Fibroblast of lung (primary cell): ENCODE measurements around the gene ZCCHC12. TPM values are rescaled to one million over a fixed set of nuclear protein-coding genes. Genes with fewer than 3 reads are reported as not detected.
A peak's percentile ranks its signal among the peaks of the same experiment; 100 is the strongest.

ENCODE experiments used
- DNase-seq, 2 donors: peaks; one replicate each; pipeline versions ENCODE4 v3.0.0 to v3.0.0-alpha.2; 2010; ENCODE audit warnings: low read depth in 2 of 2
- H2AFZ ChIP-seq: 2 replicates; pipeline ENCODE4 v1.5.1; 2012; ENCODE audit warnings: low read length, control low read depth, inconsistent platforms
- H3K27ac ChIP-seq: 2 replicates; pipeline ENCODE4 v1.5.1; 2011; ENCODE audit warnings: low read length, control low read depth; ENCODE audit not compliant: insufficient read depth
- H3K27me3 ChIP-seq: 2 replicates; pipeline ENCODE4 v1.5.1; 2011; ENCODE audit warnings: mild to moderate bottlenecking, low read length; ENCODE audit not compliant: control insufficient read depth, insufficient read depth
- H3K36me3 ChIP-seq: 2 replicates; pipeline ENCODE4 v1.5.1; 2011; ENCODE audit warnings: low read length; ENCODE audit not compliant: control insufficient read depth, insufficient read depth
- H3K4me1 ChIP-seq: 2 replicates; pipeline ENCODE4 v1.5.1; 2011; ENCODE audit warnings: low read length; ENCODE audit not compliant: control insufficient read depth, insufficient read depth; ENCODE audit errors: extremely low read depth
- H3K4me2 ChIP-seq: 2 replicates; pipeline ENCODE4 v1.5.1; 2011; ENCODE audit warnings: low read length, control low read depth; ENCODE audit not compliant: insufficient read depth; ENCODE audit errors: extremely low read depth
- H3K4me3 ChIP-seq, 4 experiments: fragments of 200-600 bp in 1 of 4; sonication (generic) in 1 of 4; replicated peaks in 1 of 4; 2 replicates each; pipeline ENCODE4 v1.5.1; 2011 to 2016; ENCODE audit warnings: low read length in 4 of 4, low read depth in 3 of 4, mild to moderate bottlenecking in 3 of 4, control low read depth in 2 of 4, inconsistent platforms in 1 of 4, mixed read lengths in 1 of 4; ENCODE audit not compliant: insufficient read depth in 1 of 4; ENCODE audit errors: control extremely low read depth in 1 of 4
- H3K79me2 ChIP-seq: 2 replicates; pipeline ENCODE4 v1.5.1; 2012; ENCODE audit warnings: mild to moderate bottlenecking, low read length, inconsistent platforms; ENCODE audit not compliant: control insufficient read depth, insufficient read depth
- H3K9ac ChIP-seq: 2 replicates; pipeline ENCODE4 v1.5.1; 2011; ENCODE audit warnings: mild to moderate bottlenecking, low read length, control low read depth; ENCODE audit not compliant: insufficient read depth
- H3K9me3 ChIP-seq: 2 replicates; pipeline ENCODE4 v1.5.1; 2012; ENCODE audit warnings: low read depth, low read length; ENCODE audit not compliant: control insufficient read depth, insufficient read depth
- H4K20me1 ChIP-seq: 2 replicates; pipeline ENCODE4 v1.5.1; 2011; ENCODE audit warnings: low read length; ENCODE audit not compliant: control insufficient read depth, insufficient read depth; ENCODE audit errors: extremely low read depth
- EZH2 ChIP-seq: IDR thresholded peaks from 2 replicates; pipeline ENCODE4 v1.5.1; 2012; ENCODE audit warnings: low read length, control low read depth, mild to moderate bottlenecking; ENCODE audit errors: missing control alignments
- polyA plus RNA-seq, 2 donors: library from polyadenylated mRNA; depleted of rRNA in 1 of 2; stranded (reverse) in 1 of 2; unstranded in 1 of 2; fragments of >200 nt; gene quantifications; 2 replicates each; pipeline ENCODE4 v1.2.1, GENCODE V29; 2011 to 2012; ENCODE audit warnings: missing spikeins in 1 of 2
- total RNA-seq: library from RNA; depleted of rRNA; stranded (reverse); fragments of >200 nt; gene quantifications from 2 replicates; pipeline ENCODE4 v1.2.1, GENCODE V29; 2014
- TF ChIP-seq, protein P1 (sequence below), 2 donors: IDR thresholded peaks in 1 of 2; conservative IDR thresholded peaks in 1 of 2; 1 replicate in 1 of 2; 2 replicates in 1 of 2; pipeline ENCODE4 v1.5.1; 2011 to 2012; ENCODE audit warnings: low read length in 2 of 2, control low read depth in 1 of 2, inconsistent platforms in 1 of 2, low read depth in 1 of 2, mild to moderate bottlenecking in 1 of 2

Gene ZCCHC12
- total and polyA plus RNA-seq, 2 donors (not counting 1 experiment from before 2014, with no cell fraction given) = under 0.01 TPM; not detected in 1

DNA sequence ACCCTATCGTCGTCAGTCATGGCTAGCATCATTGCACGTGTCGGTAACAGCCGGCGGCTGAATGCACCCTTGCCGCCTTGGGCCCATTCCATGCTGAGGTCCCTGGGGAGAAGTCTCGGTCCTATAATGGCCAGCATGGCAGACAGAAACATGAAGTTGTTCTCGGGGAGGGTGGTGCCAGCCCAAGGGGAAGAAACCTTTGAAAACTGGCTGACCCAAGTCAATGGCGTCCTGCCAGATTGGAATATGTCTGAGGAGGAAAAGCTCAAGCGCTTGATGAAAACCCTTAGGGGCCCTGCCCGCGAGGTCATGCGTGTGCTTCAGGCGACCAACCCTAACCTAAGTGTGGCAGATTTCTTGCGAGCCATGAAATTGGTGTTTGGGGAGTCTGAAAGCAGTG is 1.6 kb downstream of the ZCCHC12 start:
- Histone ChIP-seq H3K27ac (no peak overlapping the region), H3K4me3 (no peak overlapping the region), H4K20me1 (no peaks in the 10 kb centered on the region), H3K36me3 (no peaks in the 10 kb centered on the region), H3K27me3 (peaks cover 10% of the 10 kb centered on the region), H3K4me1 (no peaks in the 10 kb centered on the region), H2AFZ (no peak overlapping the region), H3K4me2 (no peak overlapping the region), H3K9me3 (no peaks in the 10 kb centered on the region), H3K79me2 (no peaks in the 10 kb centered on the region), H3K9ac (no peak overlapping the region)
- TF ChIP-seq EZH2 = no peak
- TF ChIP-seq, protein P1, sequence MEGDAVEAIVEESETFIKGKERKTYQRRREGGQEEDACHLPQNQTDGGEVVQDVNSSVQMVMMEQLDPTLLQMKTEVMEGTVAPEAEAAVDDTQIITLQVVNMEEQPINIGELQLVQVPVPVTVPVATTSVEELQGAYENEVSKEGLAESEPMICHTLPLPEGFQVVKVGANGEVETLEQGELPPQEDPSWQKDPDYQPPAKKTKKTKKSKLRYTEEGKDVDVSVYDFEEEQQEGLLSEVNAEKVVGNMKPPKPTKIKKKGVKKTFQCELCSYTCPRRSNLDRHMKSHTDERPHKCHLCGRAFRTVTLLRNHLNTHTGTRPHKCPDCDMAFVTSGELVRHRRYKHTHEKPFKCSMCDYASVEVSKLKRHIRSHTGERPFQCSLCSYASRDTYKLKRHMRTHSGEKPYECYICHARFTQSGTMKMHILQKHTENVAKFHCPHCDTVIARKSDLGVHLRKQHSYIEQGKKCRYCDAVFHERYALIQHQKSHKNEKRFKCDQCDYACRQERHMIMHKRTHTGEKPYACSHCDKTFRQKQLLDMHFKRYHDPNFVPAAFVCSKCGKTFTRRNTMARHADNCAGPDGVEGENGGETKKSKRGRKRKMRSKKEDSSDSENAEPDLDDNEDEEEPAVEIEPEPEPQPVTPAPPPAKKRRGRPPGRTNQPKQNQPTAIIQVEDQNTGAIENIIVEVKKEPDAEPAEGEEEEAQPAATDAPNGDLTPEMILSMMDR (conservative IDR thresholded peaks at IDR 0.05 in 1 of 2, IDR thresholded peaks at IDR 0.05 in 1 of 2; ENCODE audit: low read depth in 1 of 2, low read length in 2 of 2) = no peak
- DNase-seq = no peak

DNA sequence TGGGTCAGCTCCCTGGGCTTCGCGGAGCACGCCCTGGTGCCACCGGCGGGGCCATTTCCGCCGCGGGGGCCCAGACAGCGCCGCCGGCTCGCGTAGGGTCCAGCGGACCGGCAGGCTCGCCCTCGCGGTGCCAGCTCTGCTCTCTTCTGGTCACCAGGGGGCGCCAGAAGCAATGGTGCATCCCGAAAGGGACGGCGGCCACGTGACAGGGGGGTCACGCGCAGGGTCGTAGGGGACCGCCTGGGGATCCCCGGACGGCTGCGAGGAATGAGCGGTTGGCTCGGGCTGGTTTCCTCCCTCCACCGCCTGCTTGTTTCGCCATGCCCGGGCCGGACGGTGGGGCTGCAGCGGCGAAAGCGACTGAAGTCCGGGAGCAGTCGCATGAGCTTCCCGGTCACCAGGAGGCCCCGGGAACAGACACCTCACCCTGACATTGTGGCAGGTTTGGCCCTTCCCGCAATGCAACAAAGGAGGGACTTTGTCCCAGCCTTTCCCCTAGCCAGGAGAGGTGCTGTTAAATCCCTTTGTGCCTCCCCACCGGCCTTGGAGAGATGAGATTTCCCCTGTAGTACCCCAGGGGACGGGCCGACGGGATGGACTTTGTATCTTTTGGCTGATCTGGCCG is 15.8 kb downstream of the ZCCHC12 start:
- Histone ChIP-seq H2AFZ (peak overlapping the region; percentile 35), H3K4me2 (peak overlapping the region; percentile 1), H3K9me3 (no peaks in the 10 kb centered on the region), H3K4me1 (no peaks in the 10 kb centered on the region), H3K27me3 (no peaks in the 10 kb centered on the region), H3K27ac (no peak overlapping the region), H3K36me3 (no peaks in the 10 kb centered on the region), H3K79me2 (no peaks in the 10 kb centered on the region), H4K20me1 (no peaks in the 10 kb centered on the region), H3K4me3 (peak overlapping the region in 2 of 4 experiments; percentile 35 to 46), H3K9ac (no peak overlapping the region)
- DNase-seq = peak; percentile 24 to 40
- TF ChIP-seq, protein P1 (conservative IDR thresholded peaks at IDR 0.05 in 1 of 2, IDR thresholded peaks at IDR 0.05 in 1 of 2; ENCODE audit: low read depth in 1 of 2, low read length in 2 of 2) = peak; percentile 28 to 53
- no peak for TF ChIP-seq EZH2

DNA sequence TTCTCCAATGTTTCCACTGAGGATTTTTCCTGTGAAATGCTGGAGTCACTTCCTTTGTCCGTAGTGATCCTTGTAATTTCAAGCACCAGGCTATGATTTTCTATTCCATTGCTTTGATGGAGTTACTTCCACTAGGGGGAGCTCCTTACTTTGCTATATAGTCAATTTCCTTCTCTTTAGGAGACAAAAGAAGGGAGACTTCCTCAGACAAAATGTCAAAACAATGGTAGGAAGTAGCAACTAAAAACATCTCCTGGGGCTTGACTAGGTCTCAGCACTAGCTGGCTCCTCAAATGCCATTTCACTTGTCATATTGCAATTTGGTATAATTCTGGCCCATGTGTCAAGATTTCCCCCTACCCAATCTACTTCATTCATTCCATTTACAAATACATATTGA is 24.1 kb downstream of the ZCCHC12 start:
- Histone ChIP-seq H3K9me3 (no peaks in the 10 kb centered on the region), H3K27me3 (no peaks in the 10 kb centered on the region), H3K4me3 (no peak overlapping the region), H3K4me1 (no peaks in the 10 kb centered on the region), H3K9ac (no peak overlapping the region), H3K36me3 (no peaks in the 10 kb centered on the region), H3K79me2 (no peaks in the 10 kb centered on the region), H2AFZ (no peak overlapping the region), H4K20me1 (no peaks in the 10 kb centered on the region), H3K4me2 (no peak overlapping the region), H3K27ac (no peak overlapping the region)
- TF ChIP-seq, protein P1 (conservative IDR thresholded peaks at IDR 0.05 in 1 of 2, IDR thresholded peaks at IDR 0.05 in 1 of 2; ENCODE audit: low read depth in 1 of 2, low read length in 2 of 2) = peak; percentile 47 to 54
- no peak for TF ChIP-seq EZH2
- DNase-seq = peak; percentile 29 to 57
